Myocyte (in vitro differentiated cells): ENCODE data around the gene THEM5. TPM values are rescaled to one million over a fixed set of nuclear protein-coding genes. Genes with fewer than 3 reads are reported as not detected.

ENCODE experiments used
- DNase-seq: peaks from one replicate; pipeline ENCODE4 v3.0.0-alpha.2; 2012; ENCODE audit warnings: low read depth
- total RNA-seq: library from RNA; depleted of rRNA; stranded (reverse); fragments of >200 nt; gene quantifications from 2 replicates; pipeline ENCODE4 v1.2.3, GENCODE V29; 2014

The THEM5 gene
- total RNA-seq, 1 donor from 2014 or later, result not detected

GRCh38 chr1:151801846-151802245 lies 51.7 kb downstream of the THEM5 start:
- DNase-seq, result no peak

DNA sequence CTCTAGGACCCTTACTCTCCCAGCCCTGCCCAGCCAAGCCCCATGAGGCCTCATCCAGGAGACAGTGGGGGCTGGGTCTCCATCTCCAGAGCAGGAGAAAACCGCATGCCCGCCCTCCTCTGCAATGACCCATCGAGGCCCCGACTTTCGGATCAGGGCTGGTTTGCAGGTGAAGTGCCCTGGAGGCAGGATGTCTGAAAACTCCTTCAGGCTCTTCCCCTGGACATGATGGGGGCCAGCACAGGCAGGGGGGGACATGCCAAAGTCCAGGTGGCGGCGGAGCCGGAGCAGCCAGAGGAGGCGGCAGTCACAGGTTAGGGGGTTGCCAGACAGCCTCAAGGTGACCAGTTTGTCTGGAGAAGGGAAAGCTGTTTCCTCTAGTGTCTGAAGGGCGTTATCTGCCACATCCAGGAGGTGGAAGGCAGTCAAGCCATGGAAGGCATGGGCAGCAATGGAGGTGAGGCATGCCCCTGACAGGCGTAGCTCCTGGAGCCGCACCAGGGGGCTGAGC lies 52.1 kb downstream of the THEM5 start:
- no peak for DNase-seq

DNA sequence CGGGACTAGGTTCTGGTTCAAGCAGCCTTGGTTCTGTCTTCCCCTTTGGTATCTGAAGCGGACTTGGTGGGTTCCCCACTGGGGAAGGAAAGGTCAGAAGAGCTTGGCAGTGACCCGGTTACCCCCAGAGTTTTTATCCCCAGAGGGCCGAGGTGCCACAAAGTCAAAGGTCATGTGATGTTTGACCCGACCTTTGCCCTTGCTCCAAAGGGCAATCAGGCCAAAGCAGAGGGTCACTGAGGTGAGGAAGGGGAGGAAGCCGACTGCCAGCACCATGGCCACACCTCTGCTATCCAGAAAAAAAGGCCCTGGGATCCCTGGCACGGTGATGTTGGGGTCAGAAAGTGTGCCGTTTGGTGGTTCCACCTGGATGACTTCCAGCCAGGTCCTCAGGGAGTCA lies 52.7 kb downstream of the THEM5 start:
- no peak for DNase-seq

GRCh38 chr1:151799179-151800022 lies 54.1 kb downstream of the THEM5 start:
- DNase-seq, result no peak

- no peak for DNase-seq
Measured at GRCh38 chr1:151798571-151798970, 54.9 kb downstream of the THEM5 start.

Other genes with a start within 250 kb of the THEM5 start
- gene SNX27, start 241.7 kb downstream of the THEM5 start, total RNA-seq, result 27.9 and 29.6 TPM in 2 replicates
- not detected in 2 replicates for gene CELF3, start 136.9 kb downstream of the THEM5 start, total RNA-seq
- not detected in 2 replicates for gene RIIAD1, start 132.2 kb downstream of the THEM5 start, total RNA-seq
- gene MRPL9, start 90.2 kb downstream of the THEM5 start, total RNA-seq, result 54.5 and 66.5 TPM in 2 replicates
- gene TDRKH, start 63.2 kb downstream of the THEM5 start, total RNA-seq, result 5.1 and 10.1 TPM in 2 replicates
- gene LINGO4, start 48.3 kb downstream of the THEM5 start, total RNA-seq, result not detected in 2 replicates
- gene RORC, start 21.9 kb downstream of the THEM5 start, total RNA-seq, result 0.72 and 1.4 TPM in 2 replicates
- gene C2CD4D, start 13.9 kb downstream of the THEM5 start, total RNA-seq, result not detected in 2 replicates
- 12.2 and 12.8 TPM in 2 replicates for gene THEM4, start 55.8 kb upstream of the THEM5 start, total RNA-seq
- 31.6 and 36.0 TPM in 2 replicates for gene S100A10, start 140.1 kb upstream of the THEM5 start, total RNA-seq
- 227 and 251 TPM in 2 replicates for gene S100A11, start 183.3 kb upstream of the THEM5 start, total RNA-seq
- not detected in 2 replicates for gene TCHHL1, start 235.4 kb upstream of the THEM5 start, total RNA-seq